Measurements from ENCODE around the gene PIBF1. TPM values are rescaled to one million over a fixed set of nuclear protein-coding genes. Genes with fewer than 3 reads are reported as not detected.
"Not testable (repeated sequence)": the region's sequence is repeated elsewhere in the genome, so short reads cannot be mapped to it uniquely, and the experiment has no call there.

The PIBF1 gene
- polyA plus RNA-seq, 3 donors, result 3.3 to 8.0 (median 4.7) TPM

GRCh38 chr13:72932250-72932649 is 150.3 kb downstream of the PIBF1 start:
- no peak for DNase-seq
- Histone ChIP-seq H3K4me2 (replicated peaks; ENCODE audit: extremely low read depth, low read length, poor library complexity, severe bottlenecking) (no peak overlapping the region), H3K4me3 (replicated peaks in 1 of 3; ENCODE audit: low read depth in 2 of 3, low read length in 3 of 3) (no peak overlapping the region), H3K27me3 (ENCODE audit: control insufficient read depth in 2 of 2, insufficient read depth in 2 of 2, low read length in 2 of 2) (no peaks in the 10 kb centered on the region), H3K27ac (ENCODE audit: low read depth in 1 of 2, low read length in 2 of 2) (no peak overlapping the region), H4K20me1 (ENCODE audit: insufficient read depth, low read length) (no peaks in the 10 kb centered on the region), H3K4me1 (ENCODE audit: control insufficient read depth in 1 of 2, insufficient read depth in 2 of 2, low read length in 2 of 2) (no peaks in the 10 kb centered on the region), H3K79me2 (ENCODE audit: insufficient read depth, low read length) (no peaks in the 10 kb centered on the region), H3K9me3 (replicated peaks in 1 of 2; ENCODE audit: control insufficient read depth in 1 of 2, insufficient read depth in 1 of 2, low read length in 2 of 2) (no peaks in the 10 kb centered on the region), H3K36me3 (replicated peaks in 1 of 2; ENCODE audit: control insufficient read depth in 1 of 2, insufficient read depth in 2 of 2, low read length in 2 of 2) (peaks cover 5 to 46% of the 10 kb centered on the region in 2 donors), H2AFZ (ENCODE audit: insufficient read depth, low read depth, low read length, poor library complexity, severe bottlenecking) (no peak overlapping the region), H3K9ac (ENCODE audit: insufficient read depth, low read length, poor library complexity, severe bottlenecking) (no peak overlapping the region)
- no peak for TF ChIP-seq CTCF (IDR thresholded peaks at IDR 0.05)
- no CpG with 5 or more reads among the region's 1 CpG for WGBS (ENCODE audit: insufficient coverage)
- Mint-ChIP-seq H3K4me1 (no peaks in the 10 kb centered on the region), H3K27me3 (ENCODE audit: low read depth in 3 of 3) (peaks cover 0 to under 1% (median 0%) of the 10 kb centered on the region in 3 donors), H3K9me3 (peaks cover 0 to 4% (median 0%) of the 10 kb centered on the region in 7 donors), H3K27ac (no peak overlapping the region), H3K4me3 (no peak overlapping the region), H3K36me3 (peaks cover 31 to 51% of the 10 kb centered on the region in 2 donors)
- intact Hi-C loops (cut with micrococcal nuclease), result no loop called here

- H3K4me1 Mint-ChIP-seq; H3K27me3 Mint-ChIP-seq (ENCODE audit: low read depth in 3 of 3); intact Hi-C loops (cut with micrococcal nuclease); H3K4me3 ChIP-seq (replicated peaks in 1 of 3; ENCODE audit: low read depth in 2 of 3, low read length in 3 of 3); H3K4me2 ChIP-seq (replicated peaks; ENCODE audit: extremely low read depth, low read length, poor library complexity, severe bottlenecking); H3K27me3 ChIP-seq (ENCODE audit: control insufficient read depth in 2 of 2, insufficient read depth in 2 of 2, low read length in 2 of 2); H3K9ac ChIP-seq (ENCODE audit: insufficient read depth, low read length, poor library complexity, severe bottlenecking); H4K20me1 ChIP-seq (ENCODE audit: insufficient read depth, low read length); H3K4me1 ChIP-seq (ENCODE audit: control insufficient read depth in 1 of 2, insufficient read depth in 2 of 2, low read length in 2 of 2); DNase-seq; H2AFZ ChIP-seq (ENCODE audit: insufficient read depth, low read depth, low read length, poor library complexity, severe bottlenecking); H3K27ac ChIP-seq (ENCODE audit: low read depth in 1 of 2, low read length in 2 of 2); H3K4me3 Mint-ChIP-seq; H3K79me2 ChIP-seq (ENCODE audit: insufficient read depth, low read length): not testable (repeated sequence)
- H3K36me3 ChIP-seq (replicated peaks in 1 of 2; ENCODE audit: control insufficient read depth in 1 of 2, insufficient read depth in 2 of 2, low read length in 2 of 2), result peaks cover 5 to 17% of the 10 kb centered on the region in 2 donors
- Mint-ChIP-seq H3K27ac (peak overlapping the region in 1 of 7 donors; percentile 5), H3K9me3 (peaks cover 0 to 15% (median 11%) of the 10 kb centered on the region in 7 donors), H3K36me3 (peaks cover 33 to 52% of the 10 kb centered on the region in 2 donors)
- WGBS (ENCODE audit: insufficient coverage), result no CpG with 5 or more reads among the region's 2 CpGs
- peaks cover 7 to 11% of the 10 kb centered on the region in 2 donors for H3K9me3 ChIP-seq (replicated peaks in 1 of 2; ENCODE audit: control insufficient read depth in 1 of 2, insufficient read depth in 1 of 2, low read length in 2 of 2)
Measured at GRCh38 chr13:72946267-72946666, 164.3 kb downstream of the PIBF1 start.

Data from CD14-positive monocyte (primary cell).